Keratinocyte (primary cell): Measurements from ENCODE around the gene INSL6.

ENCODE experiments used
- EZH2 ChIP-seq: IDR thresholded peaks from one replicate; pipeline ENCODE4 v1.6.1; 2012; ENCODE audit warnings: inconsistent platforms, mild to moderate bottlenecking, low read length, moderate library complexity
- TF ChIP-seq, protein P1 (sequence below), 3 experiments: IDR thresholded peaks in 1 of 3; conservative IDR thresholded peaks in 1 of 3; optimal IDR thresholded peaks in 1 of 3; 2 replicates in 2 of 3; 3 replicates in 1 of 3; pipeline versions ENCODE3 to v1.5.1; 2011; ENCODE audit warnings: low read length in 3 of 3, mild to moderate bottlenecking in 3 of 3, moderate library complexity in 2 of 3, control low read depth in 1 of 3, inconsistent platforms in 1 of 3; ENCODE audit not compliant: insufficient read depth in 2 of 3; ENCODE audit errors: extremely low read depth in 1 of 3

DNA sequence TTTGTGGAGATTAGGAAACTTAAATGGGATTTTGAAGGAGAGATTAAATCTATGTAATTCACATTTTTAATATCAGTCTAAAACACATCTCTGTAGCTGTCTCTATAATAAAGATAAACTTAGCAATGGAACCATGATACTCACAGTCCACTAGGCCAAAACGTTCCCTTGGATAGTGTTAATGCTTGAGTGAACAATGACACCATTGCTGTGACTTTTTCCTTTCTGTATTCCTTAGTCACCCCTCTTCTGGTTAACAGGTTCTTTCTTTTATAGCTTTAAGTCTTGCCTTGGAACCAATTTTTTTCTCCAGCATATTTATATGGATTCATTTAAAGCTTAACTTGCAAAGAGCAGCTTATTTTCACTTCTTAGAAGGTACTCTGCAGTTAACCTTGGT lies 63.3 kb downstream of the INSL6 start:
- TF ChIP-seq, protein P1, sequence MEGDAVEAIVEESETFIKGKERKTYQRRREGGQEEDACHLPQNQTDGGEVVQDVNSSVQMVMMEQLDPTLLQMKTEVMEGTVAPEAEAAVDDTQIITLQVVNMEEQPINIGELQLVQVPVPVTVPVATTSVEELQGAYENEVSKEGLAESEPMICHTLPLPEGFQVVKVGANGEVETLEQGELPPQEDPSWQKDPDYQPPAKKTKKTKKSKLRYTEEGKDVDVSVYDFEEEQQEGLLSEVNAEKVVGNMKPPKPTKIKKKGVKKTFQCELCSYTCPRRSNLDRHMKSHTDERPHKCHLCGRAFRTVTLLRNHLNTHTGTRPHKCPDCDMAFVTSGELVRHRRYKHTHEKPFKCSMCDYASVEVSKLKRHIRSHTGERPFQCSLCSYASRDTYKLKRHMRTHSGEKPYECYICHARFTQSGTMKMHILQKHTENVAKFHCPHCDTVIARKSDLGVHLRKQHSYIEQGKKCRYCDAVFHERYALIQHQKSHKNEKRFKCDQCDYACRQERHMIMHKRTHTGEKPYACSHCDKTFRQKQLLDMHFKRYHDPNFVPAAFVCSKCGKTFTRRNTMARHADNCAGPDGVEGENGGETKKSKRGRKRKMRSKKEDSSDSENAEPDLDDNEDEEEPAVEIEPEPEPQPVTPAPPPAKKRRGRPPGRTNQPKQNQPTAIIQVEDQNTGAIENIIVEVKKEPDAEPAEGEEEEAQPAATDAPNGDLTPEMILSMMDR (optimal IDR thresholded peaks at IDR 0.05 in 1 of 3, IDR thresholded peaks at IDR 0.05 in 1 of 3, conservative IDR thresholded peaks at IDR 0.05 in 1 of 3; ENCODE audit: extremely low read depth in 1 of 3, insufficient read depth in 2 of 3, low read length in 3 of 3), result no peak
- no peak for TF ChIP-seq EZH2
